Activated CD8-positive, alpha-beta memory T cell treated with anti-CD3 and anti-CD28 coated beads, Interleukin-2, amount 50 U/mL, for 24 hours (primary cell): Measurements from ENCODE around the gene ANKLE2.
"Not testable (repeated sequence)": the region's sequence is repeated elsewhere in the genome, so short reads cannot be mapped to it uniquely, and the experiment has no call there.

Source experiments
- DNase-seq: peaks from one replicate; pipeline ENCODE4 v3.0.0-alpha.2; 2020; ENCODE audit errors: extremely low read depth

ANKLE2 gene

DNA sequence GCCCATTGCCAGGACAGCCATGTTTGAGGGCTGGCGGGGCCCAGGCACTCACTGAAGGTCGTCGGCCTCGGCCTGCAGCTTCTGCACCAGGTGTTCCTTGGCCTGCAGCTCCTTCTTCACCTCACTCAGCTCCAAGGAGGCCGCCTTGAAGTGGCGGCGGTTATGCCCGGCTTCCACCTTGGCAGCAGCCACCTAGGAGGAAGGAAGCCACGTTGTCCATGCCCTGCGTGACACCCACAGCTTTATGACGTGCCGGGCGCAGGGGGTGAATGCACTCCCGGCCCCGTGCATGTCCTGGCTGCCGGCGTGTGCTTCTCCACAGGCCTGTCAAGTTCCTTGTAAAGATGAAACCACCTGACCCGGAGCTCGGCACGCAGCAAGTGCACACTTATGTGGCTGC is 16.0 kb upstream of the ANKLE2 start:
- DNase-seq, result no peak

GRCh38 chr12:132776816-132777568 is 15.4 kb upstream of the ANKLE2 start:
- DNase-seq, result no peak

GRCh38 chr12:132776230-132776625 is 14.6 kb upstream of the ANKLE2 start:
- DNase-seq, result not testable (repeated sequence)

DNA sequence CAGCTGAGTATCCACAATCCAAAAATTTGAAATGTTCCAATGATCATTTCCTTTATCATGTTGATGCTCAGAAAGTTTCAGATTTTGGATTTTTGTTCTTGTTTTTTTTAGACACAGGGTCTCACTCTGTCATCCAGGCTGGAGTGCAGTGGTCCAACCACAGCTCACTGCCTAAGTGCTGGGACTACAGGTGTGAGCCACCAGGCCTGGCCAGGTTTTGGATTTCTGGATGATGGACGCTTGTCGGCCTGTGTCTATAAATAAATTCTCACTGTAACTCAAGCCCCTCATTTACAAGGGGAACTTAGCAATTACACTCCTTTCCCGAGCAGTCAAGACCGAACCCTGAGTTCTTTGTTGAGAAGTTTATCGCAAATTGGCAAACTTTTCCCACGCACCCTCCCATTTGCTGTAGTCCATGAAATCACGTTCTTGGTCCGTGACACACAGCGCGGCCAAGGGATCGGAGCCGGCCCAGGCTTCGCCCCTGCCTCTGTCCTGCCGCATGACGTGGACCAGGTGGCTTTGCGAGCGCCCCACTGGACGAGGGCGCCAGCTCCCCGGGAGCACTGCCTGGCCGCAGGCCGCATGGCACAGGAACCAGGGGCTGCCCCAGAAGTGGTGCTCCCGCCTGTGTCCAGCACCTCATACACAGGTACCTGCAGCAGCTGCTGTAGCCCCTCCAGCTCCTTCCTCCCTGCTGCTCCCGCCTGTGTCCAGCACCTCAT is 14.0 kb upstream of the ANKLE2 start:
- no peak for DNase-seq

- DNase-seq, result no peak
These were observed 13.1 kb upstream of the ANKLE2 start for GRCh38 chr12:132774646-132775275.

DNA sequence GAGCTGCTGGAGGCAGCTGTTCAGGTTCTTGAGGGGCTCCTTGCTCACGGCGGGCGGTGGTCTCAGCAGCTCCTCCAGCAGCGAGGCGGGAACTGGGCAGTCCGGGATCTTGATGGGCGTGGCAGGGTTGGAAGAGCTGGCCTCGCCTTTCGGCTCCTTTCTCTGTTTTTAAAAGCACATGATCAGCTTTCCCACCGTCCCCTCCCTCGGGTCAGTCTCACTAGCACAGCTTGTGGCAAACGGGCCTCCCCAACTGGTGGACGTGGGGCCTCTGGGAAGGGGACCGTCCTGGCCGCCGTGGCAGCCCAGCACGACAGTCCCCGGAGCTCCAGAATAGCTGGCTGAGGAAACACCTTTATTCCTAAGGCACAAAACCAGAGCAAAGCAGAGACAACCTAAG is 12.5 kb upstream of the ANKLE2 start:
- no peak for DNase-seq

DNA sequence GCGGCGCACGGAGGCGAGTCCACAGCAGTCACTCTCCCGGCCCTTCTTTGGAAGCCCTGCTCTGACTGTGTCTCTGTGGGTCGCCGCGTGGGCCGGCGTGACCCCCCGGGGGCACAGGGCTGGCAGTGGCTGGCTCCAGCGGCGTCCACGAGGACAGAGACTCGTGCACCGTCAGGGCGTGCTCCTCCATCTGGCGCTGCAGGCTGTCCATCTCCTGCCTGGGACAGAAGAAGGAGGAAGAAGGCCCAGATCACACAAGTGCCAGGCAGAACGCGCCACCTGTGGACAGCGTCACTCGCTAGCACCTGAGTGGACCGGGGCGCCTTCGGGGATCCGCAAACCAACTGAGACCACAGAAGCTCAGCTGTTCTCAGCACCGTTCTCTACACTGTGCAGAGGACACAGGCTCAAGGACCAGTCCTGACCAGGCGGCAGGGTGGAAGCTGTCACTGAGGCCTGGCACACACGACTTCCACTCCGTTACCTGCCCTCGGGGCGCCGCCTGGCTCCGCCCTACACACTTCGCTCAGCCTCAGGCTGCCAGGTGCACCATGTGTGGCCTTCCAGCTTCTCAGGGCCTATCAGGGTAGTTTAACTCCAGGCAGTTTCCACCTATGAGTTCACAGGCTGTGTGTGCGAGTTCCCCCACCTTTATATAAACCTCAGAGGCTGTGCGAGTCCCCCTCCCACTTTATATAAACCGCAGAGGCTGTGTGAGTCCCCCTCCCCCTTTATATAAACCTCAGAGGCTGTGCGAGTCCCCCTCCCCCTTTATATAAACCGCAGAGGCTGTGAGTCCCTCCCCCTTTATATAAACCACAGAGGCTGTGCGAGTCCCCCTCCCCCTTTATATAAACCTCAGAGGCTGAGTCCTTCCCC is 11.7 kb upstream of the ANKLE2 start:
- DNase-seq, result no peak

DNA sequence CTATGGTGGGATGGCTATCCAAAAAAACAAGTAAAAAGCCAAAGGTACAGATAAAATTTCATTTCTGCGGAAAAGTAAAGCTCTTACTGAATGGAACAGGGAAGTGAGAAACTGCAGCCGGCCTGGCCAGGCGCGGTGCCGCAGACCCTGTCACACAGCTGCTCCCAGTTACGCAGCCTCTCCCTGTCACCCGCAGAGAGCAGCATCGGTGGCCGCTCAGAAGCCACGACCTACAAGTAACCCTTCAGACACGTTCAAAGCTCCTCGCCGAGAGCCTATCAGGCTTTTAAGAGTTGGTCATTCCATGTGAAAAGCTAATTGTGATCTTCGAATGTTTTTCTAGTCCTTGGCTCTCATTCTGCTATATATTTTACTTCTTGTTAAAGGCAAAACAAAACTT is 11.0 kb upstream of the ANKLE2 start:
- no peak for DNase-seq

DNA sequence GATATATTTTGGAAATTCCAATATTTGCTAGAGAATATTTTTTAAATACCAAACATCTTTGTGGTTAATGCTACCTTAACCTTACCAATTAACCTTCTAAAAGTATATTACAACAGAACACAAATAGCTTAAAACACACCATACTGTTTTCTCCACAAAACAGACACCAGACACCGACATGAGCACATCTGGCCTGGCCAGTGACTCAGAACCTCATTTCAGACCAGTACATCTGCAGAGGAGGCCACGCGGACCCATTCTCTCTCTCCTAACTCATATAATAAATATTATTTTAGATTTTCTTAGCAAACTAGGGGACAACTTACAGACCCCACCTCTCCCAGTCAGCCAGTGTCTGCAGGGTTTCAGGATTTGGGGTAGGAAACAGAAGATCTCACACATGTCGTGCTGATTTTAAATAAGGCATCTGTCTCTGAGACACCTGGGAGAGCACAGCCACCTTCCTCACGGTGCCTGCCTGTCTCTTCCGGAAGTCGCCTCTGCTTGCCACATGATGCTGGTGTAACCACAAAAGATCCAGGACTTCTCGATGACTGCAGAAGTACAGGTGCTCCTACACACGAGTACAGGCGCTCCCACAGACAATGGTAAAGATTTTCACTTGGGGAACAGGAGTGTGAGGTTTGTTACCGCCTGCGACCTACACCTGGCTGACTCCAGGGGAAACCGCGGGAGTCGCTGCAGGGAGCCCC is 9.7 kb upstream of the ANKLE2 start:
- no peak for DNase-seq

- DNase-seq, result no peak
These were observed 4.9 kb upstream of the ANKLE2 start for GRCh38 chr12:132766380-132767085.

- DNase-seq, result no peak
These were observed 3.7 kb upstream of the ANKLE2 start for GRCh38 chr12:132765361-132765760.

DNA sequence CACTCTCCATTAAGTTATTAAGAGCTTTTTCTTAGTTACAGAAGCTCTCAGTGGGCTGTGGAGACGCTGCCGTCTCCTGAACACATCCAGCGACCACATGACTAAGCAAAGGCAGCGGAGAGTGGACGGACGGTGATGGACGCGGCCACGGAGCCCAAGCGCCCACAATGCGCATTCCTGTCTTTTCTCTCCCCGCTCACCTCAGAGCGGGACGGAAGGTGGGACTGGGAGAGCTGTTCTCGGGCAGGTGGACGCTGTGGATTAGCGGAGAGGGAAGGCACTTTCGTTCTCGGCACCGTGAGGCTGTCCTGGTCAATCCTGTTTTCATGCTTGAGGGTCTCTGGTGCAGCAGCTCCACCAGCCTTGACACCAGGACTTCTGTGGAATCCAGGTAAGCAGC is 2.6 kb upstream of the ANKLE2 start:
- DNase-seq, result no peak

- peak; percentile 28 for DNase-seq
These were observed 420 bp upstream of the ANKLE2 start for GRCh38 chr12:132761921-132762583.

- no peak for DNase-seq
These were observed 2.3 kb downstream of the ANKLE2 start for GRCh38 chr12:132759359-132759758.

- not testable (repeated sequence) for DNase-seq
These were observed 2.8 kb downstream of the ANKLE2 start for GRCh38 chr12:132758825-132759224.

GRCh38 chr12:132754160-132754932 is 7.3 kb downstream of the ANKLE2 start:
- no peak for DNase-seq

- not testable (repeated sequence) for DNase-seq
These were observed 8.0 kb downstream of the ANKLE2 start for GRCh38 chr12:132753670-132754069.

- no peak for DNase-seq
These were observed 13.3 kb downstream of the ANKLE2 start for GRCh38 chr12:132748319-132748718.

DNA sequence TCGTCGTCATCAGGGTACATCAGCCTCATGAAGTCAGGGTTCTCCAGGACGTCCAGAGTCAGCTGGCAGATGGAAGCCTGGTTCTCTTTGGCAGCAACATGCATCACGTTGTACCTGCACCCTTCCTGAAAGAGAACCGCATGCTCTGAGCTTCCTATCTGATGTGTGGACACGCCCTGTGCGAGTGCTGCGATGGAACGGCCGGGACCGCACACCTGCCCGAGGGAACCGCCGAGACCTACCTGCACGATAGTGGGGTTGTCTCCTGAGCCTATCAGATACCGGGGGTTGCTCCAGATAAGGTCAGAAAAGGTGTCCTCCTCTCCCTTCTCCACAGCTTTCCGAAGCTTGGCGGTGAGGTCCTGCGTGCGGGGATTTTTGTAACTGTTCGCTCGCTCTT is 13.7 kb downstream of the ANKLE2 start:
- no peak for DNase-seq
